SU-DHL-6 (cell line): ENCODE measurements around the gene KCNC4.

Experiments
- EZH2phosphoT487 ChIP-seq: fragments of 200-600 bp; sonication (generic), shearing (Covaris generic); conservative IDR thresholded peaks from 2 replicates; pipeline ENCODE4 v1.6.1; 2018; ENCODE audit warnings: mild to moderate bottlenecking, antibody characterized with exemption, low read length, moderate library complexity, mixed read lengths
- TF ChIP-seq, protein P1 (sequence below): fragments of 200-600 bp; sonication (generic); IDR thresholded peaks from one replicate; pipeline ENCODE4 v1.5.1; 2017; ENCODE audit warnings: antibody characterized with exemption, mild to moderate bottlenecking, low read length, moderate library complexity; ENCODE audit not compliant: insufficient read depth, poor library complexity, severe bottlenecking

DNA sequence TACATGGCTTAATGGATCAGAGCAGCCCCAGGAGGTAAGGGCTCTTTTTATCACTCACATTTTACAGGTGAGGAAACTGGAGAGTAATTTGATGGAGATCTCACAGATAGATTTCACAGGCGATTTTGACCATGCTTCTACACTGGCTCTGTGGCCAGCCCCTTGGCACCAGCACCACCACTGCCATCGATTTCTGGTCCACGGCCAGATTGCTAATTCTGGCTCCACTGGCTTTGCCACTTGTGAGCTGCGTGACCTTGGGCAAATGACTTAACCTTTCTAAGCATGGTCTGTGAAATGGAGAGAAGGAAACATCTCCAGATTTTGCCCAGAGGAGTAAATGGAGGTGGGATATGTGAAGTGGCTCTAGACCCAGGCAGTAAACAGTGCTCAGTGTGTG, 32.6 kb downstream of the KCNC4 start:
- TF ChIP-seq, protein P1, sequence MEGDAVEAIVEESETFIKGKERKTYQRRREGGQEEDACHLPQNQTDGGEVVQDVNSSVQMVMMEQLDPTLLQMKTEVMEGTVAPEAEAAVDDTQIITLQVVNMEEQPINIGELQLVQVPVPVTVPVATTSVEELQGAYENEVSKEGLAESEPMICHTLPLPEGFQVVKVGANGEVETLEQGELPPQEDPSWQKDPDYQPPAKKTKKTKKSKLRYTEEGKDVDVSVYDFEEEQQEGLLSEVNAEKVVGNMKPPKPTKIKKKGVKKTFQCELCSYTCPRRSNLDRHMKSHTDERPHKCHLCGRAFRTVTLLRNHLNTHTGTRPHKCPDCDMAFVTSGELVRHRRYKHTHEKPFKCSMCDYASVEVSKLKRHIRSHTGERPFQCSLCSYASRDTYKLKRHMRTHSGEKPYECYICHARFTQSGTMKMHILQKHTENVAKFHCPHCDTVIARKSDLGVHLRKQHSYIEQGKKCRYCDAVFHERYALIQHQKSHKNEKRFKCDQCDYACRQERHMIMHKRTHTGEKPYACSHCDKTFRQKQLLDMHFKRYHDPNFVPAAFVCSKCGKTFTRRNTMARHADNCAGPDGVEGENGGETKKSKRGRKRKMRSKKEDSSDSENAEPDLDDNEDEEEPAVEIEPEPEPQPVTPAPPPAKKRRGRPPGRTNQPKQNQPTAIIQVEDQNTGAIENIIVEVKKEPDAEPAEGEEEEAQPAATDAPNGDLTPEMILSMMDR, result no peak
- no peak for TF ChIP-seq EZH2phosphoT487
